Stimulated activated CD8-positive, alpha-beta memory T cell treated with anti-CD3 and anti-CD28 coated beads, Interleukin-15, amount 100 ng/mL, for 48 hours (primary cell): Measurements from ENCODE around the gene MPST.
"Not testable (repeated sequence)": the region's sequence is repeated elsewhere in the genome, so short reads cannot be mapped to it uniquely, and the experiment has no call there.

Source experiments
- DNase-seq, 2 donors: peaks; one replicate each; pipeline ENCODE4 v3.0.0-alpha.2; 2020; ENCODE audit warnings: low read depth in 2 of 2

Gene MPST

DNA sequence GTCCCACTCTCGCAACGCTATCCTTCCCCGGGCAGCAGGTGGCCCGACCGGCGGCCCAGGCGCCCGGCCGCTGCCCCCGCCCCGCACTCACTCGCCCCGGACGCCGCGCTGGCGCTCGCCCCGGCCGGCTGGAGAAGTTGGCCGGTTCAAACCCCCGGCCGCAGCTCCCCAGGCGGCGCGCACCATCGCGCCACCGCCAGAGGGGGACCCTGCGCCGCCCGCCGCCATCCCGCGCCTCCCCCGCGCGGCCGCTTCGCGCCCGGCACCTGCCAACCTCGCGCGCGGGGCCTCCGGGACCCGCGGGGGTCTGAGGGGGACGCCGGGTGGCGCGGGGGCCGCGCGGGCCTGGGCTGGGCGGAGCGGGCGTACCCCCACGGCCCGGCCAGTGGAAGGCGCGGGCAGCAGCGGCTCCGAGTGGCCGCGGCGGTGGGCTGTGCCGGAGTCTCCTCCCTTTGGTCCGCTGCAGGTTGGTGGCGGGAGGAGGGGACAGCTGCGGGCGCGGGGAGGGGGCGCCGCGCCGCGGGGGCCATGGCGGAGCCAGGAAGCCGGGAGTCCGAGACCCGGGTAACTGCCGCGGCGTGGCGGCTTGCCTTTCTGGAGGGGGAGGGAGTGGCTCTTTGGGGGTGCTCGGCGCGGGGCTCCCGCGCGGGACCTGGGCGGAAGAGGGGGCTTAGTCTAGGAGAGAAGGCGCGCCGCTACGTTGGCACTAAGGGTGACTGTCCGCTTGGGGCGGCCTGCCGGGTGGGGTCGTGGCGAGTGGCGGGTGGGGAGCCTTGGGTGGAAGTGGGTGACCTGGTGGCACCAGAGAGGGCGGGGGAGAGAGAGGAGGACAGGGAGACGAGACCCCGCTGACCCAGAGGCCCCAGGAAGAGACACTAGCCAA, at the start of gene MPST, which contains the start of gene TST:
MPST (plus strand) TSS at position 434 of the 883 bp plus-strand sequence; CDS start at position 529, 95 bp downstream.
TST (minus strand) TSS at position 139 of the 883 bp plus-strand sequence. CDS start 715 bp downstream, outside the sequence.
- peak in 1 of 2 donors; percentile 21 for DNase-seq

DNA sequence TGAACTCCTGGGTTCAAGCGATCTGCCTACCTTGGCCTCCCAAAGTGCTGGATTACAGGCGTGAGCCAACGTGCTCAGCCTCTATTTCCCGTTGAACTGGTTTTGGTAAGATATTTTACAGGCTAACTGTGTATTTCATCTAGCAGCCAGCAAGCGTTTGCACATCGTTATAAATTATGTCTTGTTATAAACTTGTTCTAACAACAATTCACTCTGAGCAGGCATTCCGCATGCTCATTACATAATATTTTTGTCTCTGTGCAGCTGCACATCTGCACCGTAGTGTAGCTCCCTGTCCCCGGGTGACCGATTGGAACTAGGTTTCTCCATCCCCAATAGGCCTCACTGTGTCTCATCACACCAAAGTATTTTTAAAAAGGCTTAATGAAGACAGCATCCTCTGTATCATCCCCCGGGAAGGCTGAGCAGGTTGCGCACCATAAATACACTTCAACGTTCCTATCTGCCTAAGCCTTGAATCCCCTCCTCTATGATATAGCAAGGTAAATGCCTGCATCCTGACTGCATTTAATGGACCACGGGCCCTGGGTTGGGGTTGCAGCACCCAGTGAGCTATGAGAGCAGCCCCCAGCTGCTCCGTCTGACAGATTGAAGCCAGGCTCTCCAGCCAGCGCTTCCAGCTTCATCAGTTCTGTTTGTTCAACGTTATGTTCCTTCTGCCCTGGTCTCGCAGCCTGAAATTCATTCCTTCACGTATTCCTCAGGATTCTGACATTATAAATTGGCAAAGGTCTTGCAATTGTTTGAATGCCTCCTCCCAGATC, 48.0 kb upstream of the MPST start:
- no peak for DNase-seq

DNA sequence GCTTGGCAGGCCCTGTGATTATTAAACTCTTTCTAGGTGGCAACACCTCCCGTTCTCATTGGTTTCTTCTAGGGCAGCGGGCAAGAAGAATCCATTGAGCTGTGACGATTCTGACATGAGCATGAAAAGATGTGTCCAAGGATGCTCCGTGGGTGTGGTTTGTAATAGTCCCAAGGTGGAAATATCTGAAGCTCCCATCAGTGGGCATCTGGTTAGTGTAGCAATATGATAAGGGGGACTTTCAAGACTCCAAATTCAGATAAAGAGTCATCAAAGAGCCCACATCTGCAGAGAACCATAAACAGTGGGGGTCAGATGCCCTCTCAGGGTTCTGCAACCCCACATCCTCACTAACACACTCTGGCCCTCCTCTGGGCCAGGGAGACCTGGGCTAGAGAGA, 42.9 kb upstream of the MPST start:
- no peak for DNase-seq

DNA sequence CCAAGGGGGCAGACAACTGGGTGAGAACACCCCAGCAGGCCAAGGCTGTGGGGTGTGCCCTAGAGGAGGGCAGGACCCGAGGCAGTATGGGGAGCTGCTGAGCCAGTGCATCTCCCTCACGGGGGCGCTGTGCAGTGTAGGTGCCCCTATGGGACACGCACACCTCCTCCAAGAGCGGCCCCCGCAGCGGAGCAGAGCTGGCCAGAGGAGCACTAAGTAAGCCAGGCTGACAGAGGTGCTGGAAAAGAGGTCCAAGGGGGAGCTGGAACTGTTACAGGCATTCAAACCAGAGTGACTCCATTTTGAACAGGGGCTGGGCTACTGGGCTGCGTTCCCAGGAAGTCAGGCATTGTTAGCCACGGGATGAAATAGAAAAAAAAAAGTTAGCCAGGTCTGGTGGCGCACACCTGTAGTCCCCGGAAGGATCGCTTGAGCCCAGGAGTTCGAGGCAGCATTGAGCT, 42.1 kb upstream of the MPST start:
- peak; percentile 63 to 80 for DNase-seq

DNA sequence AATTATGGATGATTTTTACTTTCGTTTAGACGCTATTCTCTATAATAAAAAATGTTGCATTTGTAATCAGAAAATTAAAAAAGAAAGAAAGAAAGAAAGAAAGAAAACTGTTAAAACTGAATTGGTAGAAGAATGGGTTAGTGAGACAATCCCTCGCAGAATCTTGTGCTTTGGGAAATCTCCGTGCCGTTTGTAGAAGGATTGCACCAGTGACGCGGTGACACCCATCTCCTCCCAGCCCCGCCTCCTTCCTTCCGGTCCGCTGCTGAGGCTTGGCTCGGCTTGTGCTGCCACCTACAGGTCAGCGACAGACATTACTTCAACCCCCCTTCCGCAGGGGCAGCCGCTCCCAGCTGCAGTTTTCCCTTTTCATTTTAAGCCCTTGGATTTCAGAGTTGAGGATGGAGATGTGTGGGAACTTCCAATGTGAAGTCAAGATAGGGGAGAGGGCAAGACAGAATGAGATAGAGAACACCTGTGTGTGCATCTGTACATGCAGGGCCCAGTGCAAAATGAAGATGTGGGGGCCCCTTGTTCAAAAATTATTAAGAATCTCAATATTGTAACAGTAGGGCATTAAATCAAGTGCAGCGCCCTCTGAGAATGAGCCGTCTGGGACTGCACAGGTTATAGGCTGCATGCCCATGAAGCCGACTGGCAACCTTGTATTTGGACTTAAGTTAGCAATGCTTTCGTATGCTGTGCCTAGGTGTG, 41.4 kb upstream of the MPST start:
- peak; percentile 80 to 82 for DNase-seq

DNA sequence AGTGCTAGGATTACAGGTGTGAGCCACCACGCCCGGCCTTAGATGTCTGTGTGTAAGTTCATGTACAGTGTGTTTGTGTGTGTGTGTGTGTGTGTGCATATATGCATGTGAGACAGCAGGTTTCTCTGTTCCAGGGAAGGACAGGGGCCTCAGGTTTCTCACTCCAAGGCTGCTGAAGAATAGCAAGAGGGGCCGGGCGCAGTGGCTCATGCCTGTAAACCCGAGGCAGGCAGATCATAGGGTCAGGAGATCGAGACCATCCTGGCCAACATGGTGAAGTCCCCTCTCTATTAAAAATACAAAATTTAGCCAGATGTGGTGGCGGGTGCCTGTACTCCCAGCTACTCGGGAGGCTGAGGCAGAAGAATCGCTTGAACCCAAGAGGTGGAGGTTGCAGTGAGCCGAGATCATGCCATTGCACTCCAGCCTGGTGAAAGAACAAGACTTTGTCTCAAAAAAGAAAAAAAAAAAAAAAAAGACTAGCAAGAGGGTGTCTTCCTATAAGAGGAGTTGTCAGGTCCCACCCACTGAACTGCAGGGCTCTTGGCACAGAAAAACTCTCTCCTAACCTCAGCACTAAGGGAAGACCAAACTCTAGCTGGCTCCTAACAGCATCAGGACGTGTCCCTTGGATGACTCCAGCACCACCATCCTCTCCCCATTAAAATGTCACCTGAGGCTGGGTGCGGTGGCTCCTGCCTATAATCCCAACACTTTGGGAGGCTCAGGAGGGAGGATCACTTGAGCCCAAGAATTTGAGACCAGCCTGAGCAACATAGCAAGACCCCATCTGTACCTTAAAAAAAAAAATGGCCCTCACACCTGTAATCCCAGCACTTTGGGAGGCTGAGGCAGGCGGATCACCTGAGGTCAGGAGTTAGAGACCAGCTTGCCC, 40.3 kb upstream of the MPST start:
- DNase-seq = no peak

DNA sequence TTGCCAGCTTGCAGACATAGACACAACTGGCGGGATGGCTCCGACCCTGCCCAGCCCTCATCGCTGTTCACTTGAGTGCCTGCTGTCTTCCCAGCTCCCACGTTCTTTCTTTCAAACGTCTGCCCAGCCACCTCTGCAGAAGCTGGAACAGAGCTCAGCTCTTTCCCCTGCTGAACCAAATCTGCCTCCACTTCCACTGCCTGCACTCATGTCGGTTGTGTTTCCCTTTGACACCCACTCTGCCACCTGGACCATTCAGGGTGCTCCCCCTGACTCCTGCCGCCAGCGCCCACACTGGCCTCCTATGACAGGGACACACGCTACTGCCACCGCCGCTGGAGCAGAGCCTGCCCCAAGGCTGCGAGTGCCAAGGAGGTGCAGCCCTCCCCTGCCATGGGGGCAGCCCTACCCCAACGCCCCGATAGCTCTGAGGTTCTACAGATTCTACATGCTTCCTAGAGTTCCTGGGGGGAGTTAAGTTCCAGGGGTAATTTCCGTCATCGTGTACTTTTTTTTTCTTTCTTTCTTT, 38.2 kb upstream of the MPST start:
- DNase-seq = no peak

DNA sequence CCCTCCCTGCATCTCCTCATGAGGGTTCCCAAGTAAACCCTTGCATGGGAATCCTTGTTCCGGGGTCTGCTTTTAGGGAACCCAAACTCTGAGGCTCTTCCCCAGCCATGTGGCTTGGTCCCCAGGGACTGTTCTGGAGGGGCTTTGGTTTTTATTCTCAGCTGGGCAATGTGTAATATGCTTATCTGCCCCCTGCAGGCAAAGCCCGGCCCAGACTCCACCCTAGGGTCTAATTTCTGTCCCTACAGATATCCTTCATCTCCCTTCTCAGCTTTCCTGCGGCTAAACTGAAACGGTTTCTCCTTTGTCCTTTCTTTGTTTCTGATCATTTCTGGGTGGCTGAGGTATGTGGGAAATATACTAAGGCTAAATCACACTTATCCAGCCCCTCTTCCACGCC, 37.4 kb upstream of the MPST start:
- no peak for DNase-seq

DNA sequence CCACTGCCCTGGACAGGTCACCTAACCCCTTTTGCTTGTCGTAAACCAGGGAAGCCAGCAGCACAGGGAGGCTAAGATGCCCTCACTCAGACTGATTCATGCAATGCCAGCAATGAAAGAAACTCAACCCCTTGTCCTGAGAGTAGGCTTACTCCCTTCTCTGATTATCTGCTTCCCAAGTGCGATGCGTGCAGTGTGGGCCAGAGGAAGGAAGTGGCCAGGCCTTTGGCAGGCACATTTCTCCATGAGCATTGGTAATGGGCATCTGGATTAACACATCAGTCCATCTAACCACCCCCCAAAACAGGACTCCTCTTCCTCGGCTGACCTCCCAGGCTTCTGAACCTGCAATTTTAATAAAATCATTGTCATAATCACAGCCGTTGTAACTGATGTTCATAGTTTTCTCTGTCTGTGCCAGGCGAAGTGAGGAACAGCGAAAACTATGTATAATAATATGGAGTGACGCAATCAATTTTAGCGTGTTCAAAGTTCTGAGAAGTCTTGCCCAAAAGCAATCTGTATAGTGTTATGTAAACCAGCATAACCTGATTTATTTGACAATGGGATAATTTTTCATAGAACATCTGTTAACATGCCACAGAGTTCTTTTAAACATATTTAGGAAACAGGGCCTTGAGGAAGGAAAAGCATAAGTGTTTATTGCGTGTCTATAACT, 34.2 kb upstream of the MPST start:
- no peak for DNase-seq

DNA sequence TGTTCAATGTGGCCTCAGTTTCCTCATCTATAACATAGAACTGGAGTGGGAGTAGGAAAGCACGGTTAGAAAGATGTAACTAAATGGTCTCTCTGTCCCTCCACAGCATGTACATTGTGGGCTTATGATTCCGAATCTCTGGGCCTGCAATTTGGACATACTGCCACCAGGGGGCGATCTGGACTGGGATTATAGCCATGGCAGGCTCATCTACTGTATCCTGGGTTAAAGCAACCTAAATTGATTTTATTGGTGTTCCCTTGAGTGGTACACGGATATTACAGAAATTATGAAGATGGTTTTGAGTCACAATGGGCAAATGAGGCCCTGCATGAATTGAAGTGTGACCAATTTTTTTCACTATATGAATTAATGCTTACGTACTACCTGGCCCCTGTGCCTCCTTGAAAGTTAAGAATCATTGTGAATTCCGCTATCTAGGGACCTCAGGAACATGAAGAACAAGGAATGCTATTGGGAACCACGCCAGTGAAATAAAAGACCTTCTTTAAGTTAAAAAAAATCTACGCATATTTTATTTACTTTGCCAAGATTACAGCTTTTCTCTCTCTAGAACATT, 33.2 kb upstream of the MPST start:
- peak; percentile 21 to 38 for DNase-seq

DNA sequence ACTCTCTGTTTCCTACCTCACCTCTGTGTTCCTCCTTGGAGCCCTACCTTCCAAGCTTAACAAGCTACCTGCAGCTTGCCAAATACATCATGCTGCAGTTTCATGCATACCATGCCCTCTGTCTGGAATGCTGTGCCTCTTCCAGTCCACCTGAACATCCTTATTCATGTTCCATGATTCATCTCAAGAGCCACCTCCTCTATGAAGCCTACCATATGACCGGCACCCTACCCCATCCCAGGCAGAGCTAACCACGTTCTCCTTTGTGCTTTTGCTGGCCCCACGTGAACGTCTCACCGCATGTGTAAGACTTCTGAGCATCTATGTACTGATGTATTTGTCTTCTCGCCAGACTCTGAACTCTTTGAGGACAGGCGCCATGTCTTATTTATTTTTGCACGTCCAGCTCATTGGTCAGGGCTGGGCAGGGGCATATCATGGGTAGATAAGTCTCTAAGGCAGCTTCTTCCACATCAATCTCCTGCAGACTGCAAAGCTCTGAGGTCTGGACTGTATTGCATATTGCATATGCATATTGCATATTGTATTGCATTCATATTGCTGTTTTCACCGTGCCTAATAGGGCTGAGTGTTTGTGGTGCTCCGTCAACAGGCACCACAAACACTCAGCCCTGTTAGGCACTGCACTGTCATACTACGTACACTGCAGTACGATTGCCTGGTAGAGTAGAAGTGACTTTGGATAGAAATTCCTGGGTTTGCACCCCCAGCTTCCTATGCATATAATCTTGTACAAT, 31.3 kb upstream of the MPST start:
- DNase-seq = no peak

DNA sequence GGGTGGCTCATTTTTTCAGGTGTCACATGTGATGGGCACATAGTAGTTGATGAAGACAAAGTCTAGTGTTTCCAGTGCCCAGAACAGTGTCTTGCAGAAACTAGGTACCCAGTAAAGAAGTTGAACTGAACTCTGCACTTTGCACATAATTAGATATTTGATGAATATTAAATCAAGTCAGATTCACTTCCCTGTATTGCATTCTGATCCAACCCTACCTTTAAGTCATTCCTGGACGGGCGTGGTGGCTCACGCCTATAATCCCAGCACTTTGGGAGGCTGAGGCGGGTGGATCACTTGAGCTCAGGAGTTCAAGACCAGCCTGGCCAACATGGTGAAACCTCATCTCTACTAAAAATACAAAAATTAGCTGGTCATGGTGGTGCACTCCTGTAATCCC, 30.5 kb upstream of the MPST start:
- not testable (repeated sequence) for DNase-seq

DNA sequence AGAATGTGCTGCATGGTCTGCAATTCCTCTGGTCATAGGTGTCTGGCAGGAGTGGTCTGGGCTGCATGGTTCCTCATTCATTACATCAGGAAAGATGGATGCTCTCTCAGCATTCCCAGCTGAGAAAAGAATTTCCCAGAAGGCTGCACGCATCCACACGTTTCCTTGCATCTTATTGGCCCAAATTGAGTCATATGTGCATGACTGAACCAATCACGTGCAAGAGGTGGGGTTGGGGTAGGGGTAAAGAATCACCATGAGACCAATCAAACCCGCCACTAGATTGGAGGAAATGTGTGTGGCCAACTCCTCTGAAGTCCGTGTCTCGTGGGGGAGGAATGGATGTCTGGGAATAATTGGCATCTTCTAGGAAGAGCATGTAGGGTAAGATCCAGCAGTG, 29.1 kb upstream of the MPST start:
- no peak for DNase-seq

DNA sequence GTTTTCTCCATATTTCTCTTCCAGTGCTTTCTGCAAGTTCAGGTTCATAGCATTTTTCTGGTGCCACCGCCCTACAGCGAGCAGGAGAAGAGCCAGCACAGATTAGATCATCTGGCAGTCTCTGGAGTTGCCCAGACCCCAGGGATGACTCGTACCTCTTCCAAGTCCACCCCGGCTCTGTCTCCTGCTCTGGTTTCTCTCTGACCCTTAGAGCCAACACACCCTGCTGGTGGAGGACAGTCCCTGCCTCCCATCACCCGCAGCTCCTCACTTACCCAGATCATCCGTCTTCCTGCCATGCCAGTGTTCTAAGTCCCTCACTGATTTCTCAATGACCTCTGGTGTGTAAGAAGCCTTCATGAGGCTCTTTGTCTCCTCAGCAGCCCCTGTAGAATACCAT, 28.3 kb upstream of the MPST start:
- DNase-seq = no peak

DNA sequence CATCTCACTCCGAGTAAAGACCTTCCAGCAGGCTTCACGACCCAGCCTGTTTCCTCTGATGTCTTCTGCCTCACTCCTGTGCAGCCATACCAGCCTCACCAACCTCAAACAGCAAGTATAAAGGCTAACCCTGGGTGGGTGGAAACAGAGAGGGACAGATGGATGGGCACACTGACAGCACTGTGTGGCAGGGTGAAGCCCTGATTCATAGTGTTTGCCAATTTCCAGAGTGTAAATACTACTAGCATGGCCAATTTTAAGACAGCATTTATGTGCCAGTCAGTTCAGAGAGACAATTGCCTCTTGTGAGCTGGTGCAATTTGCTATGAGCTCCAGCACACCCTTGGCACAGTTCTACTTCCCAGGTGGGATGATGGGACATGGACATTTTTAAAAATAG, 21.8 kb upstream of the MPST start:
- no peak for DNase-seq

DNA sequence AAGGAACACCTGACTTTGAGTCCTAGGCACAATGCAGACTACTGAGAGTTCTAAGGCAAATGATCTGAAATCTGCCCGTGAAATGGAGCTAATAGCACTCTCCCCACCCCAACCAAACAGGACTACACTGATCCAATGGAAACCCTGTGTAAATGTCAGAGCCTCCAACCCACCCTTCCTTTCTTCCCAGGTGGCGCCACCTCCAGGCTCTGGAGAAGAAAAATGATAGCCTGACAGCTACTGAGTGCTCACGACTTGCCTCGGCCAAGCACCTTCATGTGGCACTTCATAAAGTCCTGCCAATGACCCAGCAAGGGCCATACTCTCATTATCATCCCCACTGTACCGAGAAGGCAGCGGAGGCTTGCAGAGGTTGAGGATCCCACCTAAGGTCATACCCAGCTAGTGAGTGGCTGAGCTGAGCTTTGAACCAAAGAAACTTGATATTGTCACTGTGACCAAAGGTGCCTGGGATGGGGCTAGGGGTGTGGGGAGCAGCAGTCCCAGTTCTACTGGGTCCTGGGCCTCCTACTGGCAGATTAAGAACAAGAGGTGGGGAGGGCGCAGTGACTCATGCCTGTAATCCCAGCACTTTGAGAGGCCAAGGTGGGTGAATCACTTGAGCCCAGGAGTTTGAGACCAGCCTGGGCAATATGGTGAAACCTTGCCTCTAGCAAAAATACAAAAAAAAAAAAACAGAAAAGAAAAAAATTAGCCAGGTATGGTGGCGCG, 20.8 kb upstream of the MPST start:
- no peak for DNase-seq

DNA sequence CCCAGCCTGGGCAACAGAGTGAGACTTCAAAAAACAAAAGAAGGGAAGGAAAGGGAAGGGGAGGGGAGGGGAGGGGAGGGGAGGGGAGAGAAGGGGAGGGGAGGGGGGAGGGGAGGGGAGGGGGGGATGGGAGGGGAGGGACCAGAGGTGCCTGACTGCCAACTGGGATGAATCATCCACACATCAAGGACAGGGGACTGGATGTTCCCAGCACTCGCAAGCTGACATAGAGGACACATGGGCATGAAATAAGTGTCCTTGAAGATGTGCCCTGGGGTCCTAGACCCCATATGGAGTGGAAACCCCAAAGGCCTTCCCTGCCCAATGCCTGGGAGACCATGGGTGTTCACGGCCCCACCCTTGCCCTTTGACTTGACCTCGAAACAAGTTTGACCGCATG, 20.1 kb upstream of the MPST start:
- no peak for DNase-seq
